ENCODE data around the gene CHAF1A. TPM values are rescaled to one million over a fixed set of nuclear protein-coding genes. Genes with fewer than 3 reads are reported as not detected.

Gene CHAF1A
- total RNA-seq, 1 experiment from 2014 or later = 16.7 TPM

GRCh38 chr19:4474514-4475022 is 72.1 kb downstream of the CHAF1A start:
- Mint-ChIP-seq H3K27me3 (ENCODE audit: insufficient read depth, unreplicated experiment) (no peaks in the 10 kb centered on the region), H3K9me3 (ENCODE audit: unreplicated experiment) (no peaks in the 10 kb centered on the region), H3K27ac (ENCODE audit: low read depth, unreplicated experiment) (peak overlapping the region; percentile 52), H3K4me3 (ENCODE audit: unreplicated experiment) (no peak overlapping the region), H3K4me1 (ENCODE audit: insufficient read depth, unreplicated experiment) (peaks cover 20% of the 10 kb centered on the region), H3K36me3 (ENCODE audit: insufficient read depth, unreplicated experiment) (peaks cover 35% of the 10 kb centered on the region)
- ChIA-PET POLR2A (interaction anchor here (0.7 to 7.6 kb wide), 3 partner anchors 8 to 24 kb away, joined by 3 to 67 read pairs (median 4); partner anchors contain the start of gene UBXN6), CTCF (interaction anchor here (0.6 to 1.4 kb wide), 3 partner anchors 51 to 162 kb away, joined by 3 to 5 read pairs (median 3); no protein-coding TSS in a partner anchor)
- no TSS peak for BruUV-seq (replicated peaks)
- no peak for DNase-seq (ENCODE audit: unreplicated experiment)
- no peak for TF ChIP-seq CTCF (IDR thresholded peaks at IDR 0.05; ENCODE audit: unreplicated experiment)
- intact Hi-C loops (cut with micrococcal nuclease) = no loop called here

DNA sequence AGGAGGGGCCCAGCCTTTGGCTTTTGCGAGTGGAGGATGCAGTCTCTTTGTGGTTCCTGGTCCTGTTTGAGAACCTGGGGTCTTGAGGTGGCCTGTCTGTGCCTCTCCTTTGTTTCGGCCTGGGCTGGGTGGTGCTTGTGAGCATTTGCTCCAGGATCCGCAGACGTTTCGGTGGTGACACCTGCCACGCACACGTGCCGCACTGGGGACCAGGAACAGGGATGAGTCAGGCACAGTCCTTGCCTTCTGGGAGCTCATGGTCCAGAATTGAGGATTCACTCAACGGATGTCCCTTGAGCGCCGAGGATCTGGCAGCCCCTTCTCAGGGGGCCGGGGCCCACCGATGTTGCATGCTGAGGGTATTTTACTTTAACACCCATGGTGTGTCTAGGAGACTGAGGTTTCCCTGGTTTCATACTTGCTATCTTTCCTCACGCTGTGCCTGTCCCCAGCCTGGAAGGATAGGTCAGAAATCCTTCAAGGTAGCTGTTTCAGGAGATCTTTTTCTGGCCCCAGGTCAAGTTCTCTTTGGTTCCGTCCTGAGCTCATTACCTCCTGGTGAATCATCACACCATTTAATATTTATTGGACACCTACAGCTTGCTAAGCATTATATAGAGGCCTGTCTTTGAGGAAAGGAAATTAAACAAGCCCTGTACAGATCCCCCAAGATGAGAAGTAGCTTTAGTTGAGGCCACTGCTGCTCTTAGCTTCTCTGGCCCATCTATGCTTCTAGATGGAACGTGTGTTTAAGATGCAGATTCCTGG is 74.8 kb downstream of the CHAF1A start:
- CTCF ChIA-PET = interaction anchor here (0.5 to 1.6 kb wide), 2 partner anchors 16 to 48 kb away, joined by 3 to 4 read pairs; no protein-coding TSS in a partner anchor
- BruUV-seq (replicated peaks) = no TSS peak
- Mint-ChIP-seq H3K36me3 (ENCODE audit: insufficient read depth, unreplicated experiment) (peaks cover 46% of the 10 kb centered on the region), H3K9me3 (ENCODE audit: unreplicated experiment) (no peaks in the 10 kb centered on the region), H3K4me3 (ENCODE audit: unreplicated experiment) (no peak overlapping the region), H3K4me1 (ENCODE audit: insufficient read depth, unreplicated experiment) (peaks cover 20% of the 10 kb centered on the region), H3K27ac (ENCODE audit: low read depth, unreplicated experiment) (no peak overlapping the region), H3K27me3 (ENCODE audit: insufficient read depth, unreplicated experiment) (no peaks in the 10 kb centered on the region)
- intact Hi-C loops (cut with micrococcal nuclease) = no loop called here
- TF ChIP-seq CTCF (IDR thresholded peaks at IDR 0.05; ENCODE audit: unreplicated experiment) = no peak
- POLR2A ChIA-PET = interaction anchor here (0.8 to 1.8 kb wide), 3 partner anchors 21 to 134 kb away, joined by 3 to 6 read pairs (median 4); partner anchors contain the start of genes CHAF1A and MPND
- DNase-seq (ENCODE audit: unreplicated experiment) = no peak

GRCh38 chr19:4482721-4483364 is 80.4 kb downstream of the CHAF1A start:
- H3K27me3 Mint-ChIP-seq (ENCODE audit: insufficient read depth, unreplicated experiment) = no peaks in the 10 kb centered on the region
- H3K36me3 Mint-ChIP-seq (ENCODE audit: insufficient read depth, unreplicated experiment) = peaks cover 75% of the 10 kb centered on the region
- H3K27ac Mint-ChIP-seq (ENCODE audit: low read depth, unreplicated experiment) = no peak overlapping the region
- intact Hi-C loops (cut with micrococcal nuclease) = no loop called here
- no peak for DNase-seq (ENCODE audit: unreplicated experiment)
- POLR2A ChIA-PET = interaction anchor here (0.9 to 1.3 kb wide), 2 partner anchors 9 to 11 kb away, joined by 3 read pairs; no protein-coding TSS in a partner anchor
- CTCF ChIA-PET = interaction anchor here (0.6 kb wide), 1 partner anchor 35 kb away, joined by 3 read pairs; no protein-coding TSS in a partner anchor
- TF ChIP-seq CTCF (IDR thresholded peaks at IDR 0.05; ENCODE audit: unreplicated experiment) = no peak
- no peaks in the 10 kb centered on the region for H3K4me1 Mint-ChIP-seq (ENCODE audit: insufficient read depth, unreplicated experiment)
- BruUV-seq (replicated peaks) = no TSS peak
- no peak overlapping the region for H3K4me3 Mint-ChIP-seq (ENCODE audit: unreplicated experiment)
- no peaks in the 10 kb centered on the region for H3K9me3 Mint-ChIP-seq (ENCODE audit: unreplicated experiment)

DNA sequence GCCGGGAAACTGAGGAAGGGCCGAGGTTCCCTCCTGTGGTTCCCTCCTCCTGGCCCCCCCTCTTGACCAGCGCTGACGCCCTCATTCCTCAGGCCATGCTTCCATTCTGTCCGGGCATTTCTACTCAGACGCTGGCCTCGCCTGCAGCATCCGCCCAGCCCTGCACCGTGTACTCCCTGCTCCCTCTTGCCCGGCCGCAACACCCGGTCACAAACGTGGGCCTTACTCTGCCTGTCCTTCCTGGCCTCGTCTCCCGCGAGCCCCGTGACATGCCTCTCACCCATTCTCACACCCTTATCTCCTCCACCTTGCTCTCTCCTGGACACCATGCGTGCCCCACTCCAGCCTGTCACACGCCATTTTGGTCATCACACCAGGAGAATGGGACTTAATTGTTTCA is 80.9 kb downstream of the CHAF1A start:
- Mint-ChIP-seq H3K9me3 (ENCODE audit: unreplicated experiment) (no peaks in the 10 kb centered on the region), H3K4me1 (ENCODE audit: insufficient read depth, unreplicated experiment) (no peaks in the 10 kb centered on the region), H3K27me3 (ENCODE audit: insufficient read depth, unreplicated experiment) (no peaks in the 10 kb centered on the region), H3K27ac (ENCODE audit: low read depth, unreplicated experiment) (peak overlapping the region; percentile 47), H3K4me3 (ENCODE audit: unreplicated experiment) (no peak overlapping the region), H3K36me3 (ENCODE audit: insufficient read depth, unreplicated experiment) (peaks cover 74% of the 10 kb centered on the region)
- intact Hi-C loops (cut with micrococcal nuclease) = no loop called here
- TF ChIP-seq CTCF (IDR thresholded peaks at IDR 0.05; ENCODE audit: unreplicated experiment) = no peak
- CTCF ChIA-PET = interaction anchor here (0.6 to 0.7 kb wide), 2 partner anchors 40 to 84 kb away, joined by 3 read pairs; no protein-coding TSS in a partner anchor
- BruUV-seq (replicated peaks) = no TSS peak
- DNase-seq (ENCODE audit: unreplicated experiment) = no peak
- POLR2A ChIA-PET = no interaction called here
